NCI-H526 treated with DMSO at 0.1 percent for 48 hours (cell line): Measurements from ENCODE around the gene KLHL7.
"Not testable (repeated sequence)": the region's sequence is repeated elsewhere in the genome, so short reads cannot be mapped to it uniquely, and the experiment has no call there.

Experiments used
- DNase-seq: peaks from one replicate; lab custom pipeline; 2025; lab: John Stamatoyannopoulos, UW

The KLHL7 gene

GRCh38 chr7:23108995-23109394, 3.4 kb downstream of the KLHL7 start:
- DNase-seq: no peak

GRCh38 chr7:23109470-23109869, 3.9 kb downstream of the KLHL7 start:
- no peak for DNase-seq

GRCh38 chr7:23114896-23115295, 9.3 kb downstream of the KLHL7 start:
- DNase-seq: no peak

- DNase-seq: no peak
Measured at GRCh38 chr7:23115991-23116390, 10.4 kb downstream of the KLHL7 start.

DNA sequence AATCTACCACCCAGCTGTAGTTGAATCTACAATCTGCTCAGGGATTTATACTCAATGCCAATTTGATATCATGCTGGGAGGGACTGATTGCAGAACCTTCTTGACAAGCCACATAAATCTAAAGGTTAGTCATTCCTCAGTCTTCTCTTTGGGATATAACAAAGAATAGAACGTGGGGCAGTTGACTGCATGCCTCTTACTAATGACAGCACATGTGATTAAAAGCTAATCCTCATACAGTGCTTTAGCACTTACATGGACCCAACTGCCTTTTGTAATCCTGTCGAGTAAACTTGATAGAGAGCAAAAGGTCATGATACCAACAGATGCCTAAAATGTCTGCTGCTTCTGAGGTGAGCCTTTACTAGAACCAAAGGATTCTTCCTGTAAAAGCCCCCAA, 12.3 kb downstream of the KLHL7 start:
- DNase-seq: no peak

DNA sequence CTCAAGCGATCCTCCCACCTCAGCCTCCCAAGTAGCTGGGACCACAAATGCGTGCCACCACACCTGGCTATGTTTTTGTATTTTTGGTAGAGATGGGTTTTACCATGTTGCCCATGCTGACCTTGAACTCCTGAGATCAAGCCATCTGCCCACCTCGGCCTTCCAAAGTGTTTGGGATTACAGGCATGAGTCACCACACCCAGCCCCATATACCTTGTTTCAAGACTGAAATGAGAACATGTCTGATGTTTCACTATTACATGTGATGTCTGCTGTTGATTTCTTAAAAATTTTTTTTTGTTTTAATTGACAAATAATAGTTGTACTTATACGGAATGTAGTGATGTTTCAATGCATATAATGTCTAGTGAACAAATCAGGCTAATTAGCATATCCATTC, 14.5 kb downstream of the KLHL7 start:
- DNase-seq: no peak

DNA sequence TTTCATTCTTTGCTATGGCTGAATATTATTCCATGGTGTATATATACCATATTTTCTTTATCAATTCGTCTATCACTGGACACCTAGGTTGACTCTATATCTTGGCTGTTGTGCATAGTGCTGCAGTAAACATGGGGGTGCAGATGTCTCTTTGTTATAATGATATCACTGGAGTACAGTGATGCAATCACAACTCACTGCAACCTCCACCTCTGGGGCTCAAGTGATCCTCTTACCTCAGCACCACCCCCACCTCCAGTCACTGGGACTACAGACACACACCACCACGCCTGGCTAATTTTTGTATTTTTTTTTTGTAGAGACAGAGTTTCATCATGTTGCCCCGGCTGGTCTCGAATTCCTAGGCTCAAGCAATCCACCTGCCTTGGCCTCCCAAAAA, 15.6 kb downstream of the KLHL7 start:
- no peak for DNase-seq

DNA sequence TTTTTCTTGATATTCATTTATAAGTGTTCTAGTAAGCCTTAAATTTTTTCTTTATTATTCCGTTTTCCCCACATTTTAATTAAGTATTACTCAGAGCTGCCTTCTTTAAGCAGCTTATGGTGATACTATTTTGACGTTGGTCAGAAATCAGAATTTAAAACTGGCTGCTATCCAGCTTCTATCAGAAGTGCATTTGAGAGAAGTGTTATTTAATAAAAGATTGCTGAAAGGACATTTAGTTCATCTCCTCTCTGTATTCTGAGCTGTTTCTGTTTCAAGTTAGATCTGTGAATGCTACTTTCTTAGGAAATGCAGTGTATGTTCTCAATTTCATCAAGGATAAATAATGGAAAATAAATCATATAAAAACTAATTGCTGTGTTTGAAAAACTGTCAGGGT, 17.4 kb downstream of the KLHL7 start:
- DNase-seq: no peak

DNA sequence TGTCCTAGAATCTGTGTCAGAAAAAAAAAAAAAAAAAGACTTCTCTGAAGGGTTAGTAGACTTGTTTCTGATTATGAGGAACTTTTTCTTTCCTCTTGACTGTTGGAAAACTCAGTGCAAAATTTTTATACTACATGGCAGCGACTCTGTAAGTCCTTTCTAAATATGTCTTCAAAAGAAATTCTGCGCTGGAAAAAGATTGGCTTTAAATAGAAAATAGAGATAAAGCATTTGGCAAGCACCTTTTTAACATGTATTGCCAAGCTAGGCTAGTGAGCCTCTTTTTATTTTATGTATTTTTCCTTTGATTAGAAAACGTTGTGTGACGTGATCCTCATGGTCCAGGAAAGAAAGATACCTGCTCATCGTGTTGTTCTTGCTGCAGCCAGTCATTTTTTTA, 17.9 kb downstream of the KLHL7 start:
- DNase-seq: no peak

GRCh38 chr7:23129036-23129435, 23.5 kb downstream of the KLHL7 start:
- no peak for DNase-seq

DNA sequence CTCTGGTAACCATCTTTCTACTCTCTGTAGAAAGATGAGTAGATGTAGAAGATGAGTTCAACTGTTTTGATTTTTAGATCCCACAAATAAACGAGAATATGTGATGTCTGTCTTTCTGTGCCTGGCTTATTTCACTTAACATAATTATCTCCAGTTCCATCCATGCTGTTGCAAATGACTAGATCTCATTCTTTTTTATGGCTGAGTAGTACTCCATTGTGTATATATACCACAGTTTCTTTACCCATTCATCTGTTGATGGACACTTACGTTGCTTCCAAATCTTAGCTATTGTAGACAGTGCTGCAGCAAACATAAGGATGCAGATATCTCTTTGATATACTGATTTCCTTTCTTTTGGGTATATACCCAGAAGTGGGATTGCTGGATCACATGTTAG, 26.2 kb downstream of the KLHL7 start:
- DNase-seq: not testable (repeated sequence)

DNA sequence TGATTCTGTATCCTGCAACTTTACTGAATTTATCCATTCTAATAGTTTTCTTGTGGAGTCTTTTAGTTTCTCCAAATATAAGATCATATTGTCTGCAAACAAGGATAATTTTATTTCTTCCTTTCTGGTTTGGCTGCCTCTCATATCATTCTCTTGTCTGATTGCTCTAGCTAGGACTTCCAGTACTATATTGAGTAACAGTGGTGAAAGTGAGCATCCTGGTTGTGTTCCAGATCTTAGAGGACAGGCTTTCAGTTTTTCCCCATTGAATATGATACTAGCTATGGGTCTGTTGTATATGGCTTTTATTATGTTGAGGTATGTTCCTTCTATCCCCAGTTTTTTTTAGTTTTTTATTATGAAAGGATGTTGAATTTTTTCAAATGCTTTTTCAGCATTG, 28.2 kb downstream of the KLHL7 start:
- DNase-seq: no peak

- no peak for DNase-seq
Measured at GRCh38 chr7:23135755-23136154, 30.2 kb downstream of the KLHL7 start.

GRCh38 chr7:23136216-23136615, 30.6 kb downstream of the KLHL7 start:
- no peak for DNase-seq

- DNase-seq: no peak
Measured at GRCh38 chr7:23157679-23158078, 52.1 kb downstream of the KLHL7 start.

DNA sequence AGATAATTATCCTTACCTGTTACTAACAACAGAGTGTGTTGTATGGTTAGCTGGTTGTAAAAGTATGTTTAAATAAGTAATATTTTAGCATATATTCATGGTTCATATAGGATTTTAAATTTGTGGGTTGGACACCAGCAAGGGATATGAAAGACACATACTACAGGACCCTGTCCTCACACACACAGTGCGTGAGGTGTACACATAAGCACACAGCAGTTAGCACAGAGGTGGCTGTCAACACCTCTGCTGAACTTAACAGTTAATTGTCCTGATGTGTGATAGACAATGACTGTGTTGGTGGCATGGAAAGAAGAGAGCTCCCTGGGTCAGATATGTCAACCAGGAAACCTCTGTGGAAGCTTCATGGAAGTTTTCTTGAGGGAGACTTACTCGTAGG, 53.0 kb downstream of the KLHL7 start:
- no peak for DNase-seq

DNA sequence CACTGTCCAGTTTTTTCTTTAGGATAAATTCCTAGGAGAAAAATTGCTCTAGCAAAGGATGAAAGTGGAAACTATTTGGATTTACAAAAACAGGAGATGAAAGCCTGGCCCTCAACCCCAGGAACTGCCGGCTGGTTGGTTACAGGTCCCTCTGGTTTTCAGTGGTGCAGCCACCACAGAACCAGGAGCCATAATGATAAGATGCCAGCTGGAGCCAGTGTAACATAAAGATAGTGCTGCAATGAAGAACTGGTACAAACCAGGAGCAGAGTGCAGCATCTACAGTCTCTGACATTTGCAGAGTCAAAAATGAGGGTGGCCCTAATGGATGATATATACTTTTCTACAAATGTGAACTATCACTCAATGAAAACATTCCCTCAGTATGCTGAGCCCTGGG, 55.9 kb downstream of the KLHL7 start:
- no peak for DNase-seq

DNA sequence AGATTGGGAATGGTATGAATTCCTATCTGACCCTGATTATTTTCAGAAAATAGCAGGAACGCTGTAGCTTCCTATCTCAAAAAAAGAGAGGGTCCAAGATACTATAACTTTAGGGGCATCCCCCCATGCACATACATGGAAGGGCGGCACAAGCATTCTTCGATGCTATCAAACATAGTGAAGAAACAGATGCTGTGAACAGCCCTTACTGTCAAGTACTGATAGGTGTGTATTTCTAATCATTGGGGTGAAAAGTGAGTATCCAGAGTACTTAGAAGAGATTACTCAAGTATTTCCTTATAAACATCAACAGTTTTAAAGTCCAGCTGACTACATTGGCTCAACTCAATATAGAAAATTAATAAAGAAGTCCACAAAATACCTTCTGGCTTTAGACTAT, 59.3 kb downstream of the KLHL7 start:
- no peak for DNase-seq

GRCh38 chr7:23165316-23165715, 59.7 kb downstream of the KLHL7 start:
- DNase-seq: no peak

GRCh38 chr7:23167691-23168090, 62.1 kb downstream of the KLHL7 start:
- DNase-seq: no peak

- DNase-seq: no peak
Measured at GRCh38 chr7:23168111-23168885, 62.7 kb downstream of the KLHL7 start.

DNA sequence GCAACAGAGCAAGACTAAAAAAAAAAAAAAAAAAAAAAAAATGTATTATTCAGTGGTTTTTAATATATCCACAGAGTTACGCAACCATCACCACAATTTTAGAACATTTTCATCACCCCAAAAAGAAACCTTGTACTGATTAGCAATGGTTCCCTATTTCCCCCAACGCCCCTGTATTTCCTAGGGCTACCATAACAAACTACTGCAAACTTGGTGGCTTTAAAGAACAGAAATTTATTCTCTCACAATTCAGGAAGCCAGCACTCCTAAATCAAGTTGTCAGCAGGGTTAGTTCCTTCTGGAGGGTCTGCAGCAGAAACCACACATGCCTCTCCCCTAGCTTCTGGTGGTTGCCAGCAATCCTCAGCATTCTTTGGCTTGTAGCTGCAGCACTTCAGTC, 70.4 kb downstream of the KLHL7 start:
- no peak for DNase-seq

GRCh38 chr7:23181684-23182553, 76.3 kb downstream of the KLHL7 start, which contains the start of gene NUP42:
Gene NUP42 (plus strand): TSS chr7:23182048. CDS start chr7:23182086, 38 bp downstream.
- peak; percentile 96 for DNase-seq
